Activated naive CD8-positive, alpha-beta T cell treated with anti-CD3 and anti-CD28 coated beads, Interleukin-2, amount 50 U/mL, for 16 hours (primary cell): ENCODE measurements around the gene HOXA6.

ENCODE experiments used
- DNase-seq: peaks from one replicate; pipeline ENCODE4 v3.0.0-alpha.2; 2020; ENCODE audit warnings: low read depth, low spot score

The HOXA6 gene

GRCh38 chr7:27172823-27173510 lies 25.4 kb upstream of the HOXA6 start:
- no peak for DNase-seq

GRCh38 chr7:27172315-27172774 lies 24.8 kb upstream of the HOXA6 start:
- DNase-seq = no peak

- no peak for DNase-seq
Observed at GRCh38 chr7:27171637-27172314, 24.2 kb upstream of the HOXA6 start.

GRCh38 chr7:27171325-27171636 lies 23.7 kb upstream of the HOXA6 start:
- DNase-seq = no peak

- DNase-seq = no peak
Observed at GRCh38 chr7:27170426-27171324, 23.1 kb upstream of the HOXA6 start.

GRCh38 chr7:27169658-27170425 lies 22.3 kb upstream of the HOXA6 start:
- no peak for DNase-seq

GRCh38 chr7:27168265-27168947 lies 20.8 kb upstream of the HOXA6 start:
- no peak for DNase-seq

GRCh38 chr7:27167916-27168264 lies 20.3 kb upstream of the HOXA6 start:
- DNase-seq = no peak

- no peak for DNase-seq
Observed at GRCh38 chr7:27166531-27167505, 19.2 kb upstream of the HOXA6 start.

- DNase-seq = no peak
Observed at GRCh38 chr7:27165996-27166530, 18.5 kb upstream of the HOXA6 start.

- no peak for DNase-seq
Observed at GRCh38 chr7:27165089-27165995, 17.8 kb upstream of the HOXA6 start, which contains the start of gene HOXA9. TSS of gene HOXA9 (minus strand) at chr7:27165537. CDS start at chr7:27165457, 80 bp downstream.

GRCh38 chr7:27164367-27165088 lies 17.0 kb upstream of the HOXA6 start:
- no peak for DNase-seq

GRCh38 chr7:27164045-27164366 lies 16.4 kb upstream of the HOXA6 start:
- no peak for DNase-seq

GRCh38 chr7:27163288-27164044 lies 15.9 kb upstream of the HOXA6 start:
- DNase-seq = no peak

- no peak for DNase-seq
Observed at GRCh38 chr7:27162561-27163287, 15.2 kb upstream of the HOXA6 start.

- no peak for DNase-seq
Observed at GRCh38 chr7:27161721-27162560, 14.4 kb upstream of the HOXA6 start.
